Uterus (tissue), 2 donors: ENCODE data around the gene RMND1.

ENCODE experiments used
- CTCF ChIP-seq, 4 experiments: fragments of 200-600 bp in 2 of 4; fragments of 450-650 bp in 2 of 4; sonication (generic) in 2 of 4; IDR thresholded peaks; one replicate each; pipeline ENCODE4 v1.5.1; 2016 to 2019; ENCODE audit warnings: antibody characterized with exemption in 4 of 4, mild to moderate bottlenecking in 2 of 4, moderate library complexity in 1 of 4
- POLR2A ChIP-seq, 2 donors: fragments of 450-650 bp; IDR thresholded peaks; one replicate each; pipeline ENCODE4 v1.6.1; 2016; ENCODE audit warnings: antibody characterized with exemption in 2 of 2, mild to moderate bottlenecking in 1 of 2, moderate library complexity in 1 of 2

DNA sequence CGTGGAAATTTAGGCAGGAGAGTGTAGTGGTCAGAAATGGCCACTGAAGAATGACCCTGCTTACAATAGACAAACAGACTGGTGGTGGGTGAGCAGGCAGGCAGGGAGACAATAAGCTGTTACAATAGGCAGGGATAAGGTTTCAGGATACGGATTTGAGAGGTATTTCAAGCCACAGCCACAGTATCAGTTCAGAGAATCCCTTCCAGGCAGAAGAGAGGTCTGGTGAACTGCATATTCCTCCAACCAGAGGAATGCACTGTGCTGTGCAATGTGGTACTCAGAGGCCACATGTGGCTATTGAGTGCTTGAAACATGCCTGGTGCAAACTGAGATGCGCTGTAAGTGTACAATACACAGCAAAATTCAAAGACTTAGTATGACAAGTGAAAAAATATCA is 20.6 kb downstream of the RMND1 start:
- TF ChIP-seq CTCF (IDR thresholded peaks at IDR 0.05): no peak
- no peak for TF ChIP-seq POLR2A (IDR thresholded peaks at IDR 0.05)
